Stimulated activated CD8-positive, alpha-beta memory T cell treated with anti-CD3 and anti-CD28 coated beads, Interleukin-4, amount 100 ng/mL, for 1 hour (primary cell): ENCODE measurements around the gene SLC12A1.

Source experiments
- DNase-seq, 2 donors: peaks; one replicate each; pipeline ENCODE4 v3.0.0-alpha.2; 2020; ENCODE audit warnings: low read depth in 2 of 2, low spot score in 1 of 2

The SLC12A1 gene

GRCh38 chr15:48205981-48206380 is at the start of gene SLC12A1:
Gene SLC12A1 (plus strand): TSS chr15:48206302. CDS start chr15:48207720, 1,418 bp downstream.
- DNase-seq: no peak

DNA sequence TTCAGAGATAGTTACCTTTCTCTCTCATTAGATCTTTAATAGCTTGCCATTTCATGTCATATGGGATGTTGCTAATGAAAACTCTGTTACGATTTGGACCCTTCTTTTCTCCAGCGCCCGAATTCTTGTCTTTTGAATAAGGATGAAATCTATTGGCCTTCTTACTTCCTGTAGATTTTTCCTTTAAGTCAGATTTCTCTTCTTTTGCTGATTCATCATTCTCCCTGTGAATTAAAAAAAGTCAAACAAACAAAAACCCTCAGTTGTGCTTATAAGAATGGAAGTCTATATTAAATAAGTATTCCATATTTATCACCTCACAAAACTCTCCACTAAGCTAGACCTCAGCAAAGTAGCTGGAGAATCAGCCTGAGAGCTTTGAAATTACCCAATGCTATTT is 37.5 kb upstream of the SLC12A1 start:
- DNase-seq: no peak

- no peak for DNase-seq
Observed at GRCh38 chr15:48170981-48171380, 35.1 kb upstream of the SLC12A1 start.

DNA sequence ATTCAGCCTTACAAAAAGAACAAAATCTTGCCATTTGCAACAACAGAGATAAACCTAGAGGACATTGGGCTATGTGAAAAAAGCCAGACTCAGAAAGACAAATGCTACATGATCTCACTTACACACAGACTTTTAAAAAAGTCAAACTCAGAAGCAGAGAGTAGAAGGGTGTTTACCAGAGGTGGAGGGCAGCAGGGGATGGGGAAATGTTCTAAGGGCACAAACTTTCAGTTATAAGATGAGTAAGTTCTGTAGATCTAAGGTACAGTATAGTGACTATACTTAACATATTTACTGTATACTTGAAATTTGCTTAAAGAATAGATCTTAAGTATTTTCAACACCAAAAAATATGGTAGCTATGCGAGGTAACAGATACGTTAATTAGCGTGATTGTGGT is 31.0 kb upstream of the SLC12A1 start:
- DNase-seq: no peak

DNA sequence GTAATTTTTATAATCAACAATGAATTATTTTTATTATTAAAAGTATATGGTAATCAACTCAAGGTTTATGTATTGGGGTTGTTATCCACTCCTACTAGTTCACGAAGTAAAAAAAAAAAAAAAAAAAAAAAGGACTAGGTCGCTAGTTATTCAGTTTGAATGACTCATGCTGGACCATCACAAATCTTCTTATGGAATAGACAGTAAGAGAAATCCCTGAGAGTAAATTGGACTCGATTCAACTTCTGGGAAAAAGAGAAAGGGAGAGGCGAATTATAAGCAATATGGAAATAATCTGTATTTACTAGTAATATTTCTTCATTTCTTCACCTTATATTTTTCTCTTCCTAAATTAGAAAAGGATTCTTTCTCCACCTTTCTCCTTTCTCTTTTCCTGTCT is 30.0 kb upstream of the SLC12A1 start:
- no peak for DNase-seq

- no peak for DNase-seq
Observed at GRCh38 chr15:48176957-48177356, 29.1 kb upstream of the SLC12A1 start.

GRCh38 chr15:48177383-48177765 is 28.7 kb upstream of the SLC12A1 start:
- no peak for DNase-seq

DNA sequence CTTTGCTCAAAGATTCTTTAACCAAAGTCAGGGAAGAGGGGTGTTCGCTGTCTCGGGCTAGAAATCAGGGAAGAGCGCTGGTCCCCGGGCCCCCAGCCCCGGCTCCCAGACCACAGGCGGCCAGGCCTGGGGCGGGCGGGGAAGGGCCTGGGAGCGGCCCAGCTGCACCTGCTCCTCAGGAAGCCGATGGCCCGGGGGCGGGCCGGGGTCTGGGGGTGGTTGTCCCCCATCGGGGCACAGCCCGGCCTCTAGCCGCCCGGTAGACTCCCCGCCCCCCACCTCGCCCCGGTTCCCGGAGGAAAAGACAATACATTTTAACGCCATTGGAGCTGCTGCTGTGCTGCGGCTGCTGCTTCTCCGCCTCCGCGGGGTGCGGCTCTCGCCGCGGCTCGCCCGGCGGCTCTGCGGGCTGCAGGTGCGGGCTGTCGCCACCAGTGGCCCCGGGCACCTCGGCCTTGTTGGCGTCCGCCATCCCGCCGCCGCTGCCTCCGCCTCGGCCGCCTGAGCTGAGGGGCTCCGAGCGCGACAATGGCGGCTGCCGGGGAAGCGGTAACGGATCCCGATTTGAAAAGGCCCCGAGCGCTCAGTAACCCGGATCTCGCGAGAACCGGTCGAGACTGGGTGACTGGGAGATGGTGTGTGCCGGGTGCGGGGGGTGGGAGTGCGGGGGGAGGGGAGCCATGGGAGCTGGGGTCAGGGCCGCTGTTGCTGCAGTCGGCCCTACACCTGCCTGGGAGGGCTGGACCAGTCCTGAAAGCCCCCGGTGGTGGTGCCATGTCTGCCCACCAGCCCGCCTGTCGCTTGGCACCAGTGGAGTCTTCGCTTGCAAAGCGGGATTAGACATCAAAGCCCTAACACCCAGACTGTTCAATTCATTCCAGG is 28.1 kb upstream of the SLC12A1 start, which contains the start of gene MYEF2:
MYEF2 (minus strand) TSS at position 530 of the 882 bp plus-strand sequence; CDS start at position 472, 58 bp downstream.
- peak; percentile 13 to 34 for DNase-seq

GRCh38 chr15:48178648-48178931 is 27.5 kb upstream of the SLC12A1 start:
- DNase-seq: no peak

DNA sequence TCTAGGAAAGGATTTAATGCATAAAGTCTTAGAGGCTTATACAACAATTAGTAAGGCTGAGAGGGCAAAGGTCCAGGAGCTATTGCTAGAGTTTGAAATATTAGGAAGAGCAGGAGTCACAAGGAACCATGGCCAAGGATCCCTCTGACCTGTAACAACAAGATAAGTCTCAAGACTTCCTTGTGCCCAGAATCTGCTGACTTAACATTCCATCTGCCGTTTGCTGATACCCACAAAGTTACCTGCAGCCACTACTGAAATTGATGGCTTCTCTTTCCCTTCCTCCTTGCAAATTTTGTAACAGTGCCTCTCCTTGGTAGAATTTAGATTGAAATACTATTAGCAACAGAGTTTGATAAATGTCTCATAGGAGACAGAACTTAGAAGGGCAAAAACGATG is 23.4 kb upstream of the SLC12A1 start:
- DNase-seq: no peak

DNA sequence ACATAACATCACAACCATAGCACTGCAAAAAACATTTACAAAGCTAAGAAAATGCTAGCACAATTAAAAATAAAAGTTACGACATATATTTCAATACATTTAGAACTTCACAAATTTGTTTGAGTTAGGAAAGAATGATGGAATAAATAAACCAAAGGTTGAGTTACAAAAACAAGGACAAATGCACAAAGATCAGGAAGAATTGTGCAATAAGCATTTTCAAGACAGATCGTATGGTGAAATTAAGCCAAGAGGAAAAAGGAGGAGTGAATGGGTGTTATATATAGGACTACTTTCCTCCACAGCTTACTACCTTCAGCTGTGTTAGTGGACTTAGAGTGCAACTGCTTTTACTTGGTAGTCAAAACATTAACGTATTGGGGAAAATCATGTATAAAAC is 20.6 kb upstream of the SLC12A1 start:
- no peak for DNase-seq

DNA sequence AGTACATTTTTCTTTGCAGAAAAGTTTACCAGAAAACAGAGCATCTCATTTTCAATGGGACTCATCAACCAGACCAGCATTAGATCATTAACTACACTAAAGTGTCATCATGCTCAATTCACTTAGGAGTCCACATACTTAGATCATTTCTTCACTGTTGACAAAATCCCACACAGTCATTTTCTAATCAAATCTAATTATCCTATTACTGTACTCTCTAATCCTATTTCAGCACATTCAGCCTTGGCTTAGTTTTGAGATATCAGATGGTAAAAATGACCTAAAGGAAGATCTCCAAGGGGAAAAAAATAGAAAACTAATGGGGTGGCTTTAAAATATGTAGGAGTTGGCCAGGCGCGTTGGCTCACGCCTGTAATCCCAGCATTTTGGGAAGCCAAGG is 19.8 kb upstream of the SLC12A1 start:
- DNase-seq: no peak

- DNase-seq: no peak
Observed at GRCh38 chr15:48190932-48191573, 15.0 kb upstream of the SLC12A1 start.

DNA sequence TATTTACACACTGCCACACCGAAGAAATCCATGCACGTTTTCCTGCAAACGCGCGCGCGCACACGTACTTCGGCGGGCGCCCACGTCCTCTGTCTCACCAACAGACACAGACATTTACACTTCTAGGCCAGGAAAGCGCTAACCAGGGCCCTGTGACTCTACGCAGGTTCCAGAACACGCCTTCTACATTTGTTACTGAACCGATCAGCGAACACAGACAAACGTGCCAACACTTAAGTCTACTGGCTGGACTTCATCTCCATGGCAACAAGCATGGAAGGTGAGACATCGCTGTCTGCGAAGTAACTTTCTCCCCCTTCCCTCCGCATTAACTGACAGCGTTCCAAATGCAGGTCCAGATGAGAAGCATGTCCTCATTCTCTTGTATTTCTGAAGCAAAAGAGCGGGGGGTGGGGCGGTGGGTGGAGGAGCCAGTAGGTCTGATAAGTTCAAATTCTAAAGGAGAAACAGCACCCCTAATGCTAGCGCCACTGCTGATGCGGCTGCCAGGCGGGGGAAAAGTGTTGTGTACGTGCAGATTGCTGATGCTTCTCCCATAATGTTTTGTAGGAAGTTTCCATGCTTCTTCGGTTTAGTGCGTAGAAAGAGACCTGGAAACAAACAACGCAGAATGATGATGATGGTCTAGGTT is 14.4 kb upstream of the SLC12A1 start, which contains the start of gene CTXN2:
CTXN2 (plus strand) TSS at position 92 of the 652 bp plus-strand sequence. CDS start 9,636 bp downstream, outside the sequence.
- no peak for DNase-seq

GRCh38 chr15:48202068-48202467 is 4.0 kb upstream of the SLC12A1 start:
- no peak for DNase-seq

DNA sequence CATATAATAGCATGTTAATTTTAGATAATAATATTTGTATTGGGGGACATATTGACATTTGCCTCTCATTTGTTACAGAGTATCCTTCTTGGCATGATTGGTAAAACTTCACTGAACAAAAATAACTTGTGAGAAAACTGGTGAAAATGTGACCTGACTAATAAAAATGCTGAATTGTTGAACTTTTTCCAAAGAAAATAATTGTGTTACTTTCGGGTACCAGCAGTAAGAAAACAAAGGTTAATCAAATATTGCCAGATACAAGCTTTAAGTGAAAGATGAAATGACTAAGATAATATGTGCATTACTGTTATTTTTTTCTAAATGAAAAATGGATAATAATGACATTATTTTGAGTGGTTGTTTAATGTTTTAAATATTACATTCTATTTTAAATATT is 15.2 kb downstream of the SLC12A1 start:
- no peak for DNase-seq

DNA sequence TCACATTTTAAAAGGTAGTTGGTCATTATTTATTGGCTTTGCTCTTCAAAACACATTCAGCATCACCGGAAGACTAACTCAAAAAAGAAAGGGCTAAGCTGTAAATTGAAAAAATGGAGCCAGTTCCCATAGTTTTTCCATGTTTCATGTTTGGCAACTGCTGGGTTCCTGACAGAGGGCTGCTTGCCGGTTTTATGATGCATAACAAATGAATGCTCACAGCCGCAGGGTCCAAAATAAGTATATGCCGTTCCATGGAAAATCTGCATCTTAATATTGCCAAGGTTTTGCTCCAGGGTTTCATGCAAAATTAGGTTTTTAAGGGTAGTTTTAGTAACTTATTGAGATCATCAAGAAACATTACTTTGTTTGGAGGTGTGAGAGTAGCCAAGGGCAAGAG is 15.8 kb downstream of the SLC12A1 start:
- no peak for DNase-seq

DNA sequence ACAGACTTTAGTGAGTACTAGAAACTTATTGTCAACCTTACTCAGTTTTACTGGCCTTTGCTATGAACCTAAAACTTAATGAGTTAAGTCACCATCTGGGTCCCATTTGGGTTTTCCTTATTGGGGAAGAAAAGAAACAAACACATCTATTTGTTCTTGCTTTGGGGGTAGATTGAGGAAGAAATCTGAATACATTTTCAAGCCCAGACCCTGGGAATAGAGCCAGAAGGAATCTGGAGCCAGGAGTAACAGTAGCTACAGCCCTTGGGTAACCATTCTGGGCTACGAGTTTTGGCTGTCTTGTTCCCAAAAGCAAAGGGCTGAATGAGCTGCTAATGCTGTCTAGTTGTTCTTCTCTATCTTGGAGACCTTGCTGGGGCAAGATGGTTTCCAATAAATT is 16.5 kb downstream of the SLC12A1 start:
- no peak for DNase-seq

- DNase-seq: no peak
Observed at GRCh38 chr15:48225771-48226170, 19.7 kb downstream of the SLC12A1 start.

DNA sequence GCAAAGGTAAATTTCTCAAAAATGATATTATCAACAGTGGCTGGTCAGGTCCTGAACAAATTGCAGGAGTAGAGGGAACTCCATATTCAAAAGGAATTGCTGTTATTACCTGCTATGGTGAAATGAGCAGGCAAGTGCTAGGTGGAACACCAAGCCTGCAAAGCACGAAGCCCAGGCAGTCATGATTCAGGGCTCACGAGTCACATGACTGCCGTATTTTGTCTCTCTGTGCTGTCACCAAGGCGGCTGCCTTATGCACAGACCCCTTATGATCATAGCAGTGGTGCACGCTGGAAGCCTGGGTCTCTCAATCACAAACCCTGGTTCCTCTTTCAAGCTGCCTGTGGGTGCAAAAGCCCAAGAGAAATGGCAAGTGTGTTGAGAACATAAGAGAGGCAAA is 24.4 kb downstream of the SLC12A1 start:
- no peak for DNase-seq

- no peak for DNase-seq
Observed at GRCh38 chr15:48233246-48233645, 27.1 kb downstream of the SLC12A1 start.

GRCh38 chr15:48239334-48239733 is 33.2 kb downstream of the SLC12A1 start:
- DNase-seq: no peak
